Transverse colon (tissue), 4 donors: Measurements from ENCODE around the gene NXPH3.

Experiments
- CTCF ChIP-seq, 5 experiments: fragments of 200-600 bp in 3 of 5; fragments of 450-650 bp in 2 of 5; sonication (generic) in 3 of 5; IDR thresholded peaks; 1 replicate in 2 of 5; 2 replicates in 3 of 5; pipeline ENCODE4 v1.5.1; 2016 to 2017; ENCODE audit warnings: antibody characterized with exemption in 5 of 5, inconsistent platforms in 3 of 5, mild to moderate bottlenecking in 2 of 5, moderate library complexity in 1 of 5
- POLR2A ChIP-seq: fragments of 450-650 bp; IDR thresholded peaks from one replicate; pipeline ENCODE4 v1.6.1; 2016; ENCODE audit warnings: antibody characterized with exemption, mild to moderate bottlenecking, moderate library complexity
- POLR2AphosphoS5 ChIP-seq, 3 donors: sonication (generic); formaldehyde crosslinking; IDR thresholded peaks; one replicate each; pipeline ENCODE4 v1.6.1; 2016; ENCODE audit warnings: antibody characterized with exemption in 3 of 3

- no peak for TF ChIP-seq CTCF (IDR thresholded peaks at IDR 0.05)
- no peak for TF ChIP-seq POLR2A
- no peak for TF ChIP-seq POLR2AphosphoS5 (IDR thresholded peaks at IDR 0.05)
These were observed 20.0 kb upstream of the NXPH3 start for GRCh38 chr17:49555495-49556222.
